ENCODE measurements around the gene CRIP1. TPM values are rescaled to one million over a fixed set of nuclear protein-coding genes. Genes with fewer than 3 reads are reported as not detected.
A peak's percentile ranks its signal among the peaks of the same experiment; 100 is the strongest.

Gene CRIP1
- total RNA-seq, 4 donors from 2014 or later, result 33.8 to 239 (median 37.8) TPM

GRCh38 chr14:105508601-105509000 lies 21.9 kb downstream of the CRIP1 start:
- Histone ChIP-seq H3K27me3 (no peaks in the 10 kb centered on the region), H3K9me3 (no peaks in the 10 kb centered on the region), H3K4me3 (no peak overlapping the region), H3K27ac (no peak overlapping the region), H3K4me1 (no peaks in the 10 kb centered on the region), H3K36me3 (no peaks in the 10 kb centered on the region)
- no peak for DNase-seq
- no peak for TF ChIP-seq CTCF (IDR thresholded peaks at IDR 0.05)
- TF ChIP-seq POLR2A (IDR thresholded peaks at IDR 0.05), result no peak

GRCh38 chr14:105517096-105517495 lies 30.4 kb downstream of the CRIP1 start:
- no peaks in the 10 kb centered on the region for H3K4me1 ChIP-seq
- no peak for DNase-seq
- TF ChIP-seq POLR2A (IDR thresholded peaks at IDR 0.05) (no peak), CTCF (IDR thresholded peaks at IDR 0.05) (no peak)
- H3K36me3 ChIP-seq, result no peaks in the 10 kb centered on the region
- H3K4me3 ChIP-seq, result no peak overlapping the region
- no peaks in the 10 kb centered on the region for H3K27me3 ChIP-seq
- H3K27ac ChIP-seq, result no peak overlapping the region
- H3K9me3 ChIP-seq, result no peaks in the 10 kb centered on the region

GRCh38 chr14:105519946-105520698 lies 33.4 kb downstream of the CRIP1 start:
- TF ChIP-seq POLR2A (IDR thresholded peaks at IDR 0.05), result no peak
- TF ChIP-seq CTCF (IDR thresholded peaks at IDR 0.05), result no peak
- Histone ChIP-seq H3K27ac (no peak overlapping the region), H3K27me3 (no peaks in the 10 kb centered on the region), H3K9me3 (no peaks in the 10 kb centered on the region), H3K4me1 (no peaks in the 10 kb centered on the region), H3K36me3 (no peaks in the 10 kb centered on the region), H3K4me3 (no peak overlapping the region)
- DNase-seq, result no peak

- Histone ChIP-seq H3K36me3 (no peaks in the 10 kb centered on the region), H3K4me3 (no peak overlapping the region), H3K4me1 (peaks cover 0 to 35% (median 30%) of the 10 kb centered on the region in 4 donors), H3K27ac (no peak overlapping the region), H3K27me3 (peaks cover 0 to 12% of the 10 kb centered on the region in 2 donors), H3K9me3 (no peaks in the 10 kb centered on the region)
- no peak for DNase-seq
- no peak for TF ChIP-seq POLR2A (IDR thresholded peaks at IDR 0.05)
- TF ChIP-seq CTCF (IDR thresholded peaks at IDR 0.05), result no peak
These were observed 38.6 kb downstream of the CRIP1 start for GRCh38 chr14:105525326-105525725.

GRCh38 chr14:105525861-105526775 lies 39.4 kb downstream of the CRIP1 start, which contains the start of gene TMEM121:
TSS of gene TMEM121 (plus strand) at chr14:105526583. CDS start at chr14:105528835, 2,252 bp downstream.
- no peak for DNase-seq
- Histone ChIP-seq H3K9me3 (no peaks in the 10 kb centered on the region), H3K27me3 (peaks cover 0 to 12% of the 10 kb centered on the region in 2 donors), H3K36me3 (no peaks in the 10 kb centered on the region), H3K4me3 (peak within 1 kb of the TSS; percentile 22 to 67 (median 58)), H3K27ac (peak within 1 kb of the TSS in 2 of 4 donors; percentile 17 to 22), H3K4me1 (peaks cover 0 to 35% (median 30%) of the 10 kb centered on the region in 4 donors)
- TF ChIP-seq POLR2A (IDR thresholded peaks at IDR 0.05) (no peak), CTCF (IDR thresholded peaks at IDR 0.05) (no peak)
